HCT116 (cell line): ENCODE results near the gene NAT16.
A peak's percentile ranks its signal among the peaks of the same experiment; 100 is the strongest.

Experiments used
- ATF3 ChIP-seq: IDR thresholded peaks from 2 replicates; pipeline ENCODE4 v1.6.1; 2012
- EZH2 ChIP-seq: fragments of 200-600 bp; sonication (generic); IDR thresholded peaks from 2 replicates; pipeline ENCODE4 v1.6.1; 2017; ENCODE audit warnings: antibody characterized with exemption, mixed run types
- MAX ChIP-seq: IDR thresholded peaks from 2 replicates; pipeline ENCODE4 v1.6.1; 2012
- POLR2A ChIP-seq: IDR thresholded peaks from 2 replicates; pipeline ENCODE4 v1.7.0; 2011; ENCODE audit warnings: borderline replicate concordance; ENCODE audit not compliant: insufficient read depth, insufficient read length; ENCODE audit errors: extremely low read depth
- POLR2AphosphoS5 ChIP-seq: IDR thresholded peaks from 2 replicates; pipeline ENCODE4 v1.6.1; 2011; ENCODE audit warnings: mild to moderate bottlenecking, low read depth, low read length, moderate library complexity
- REST ChIP-seq: IDR thresholded peaks from 2 replicates; pipeline ENCODE4 v1.6.1; 2012; ENCODE audit warnings: low read depth
- SIN3A ChIP-seq: IDR thresholded peaks from 2 replicates; pipeline ENCODE4 v1.6.1; 2012; ENCODE audit warnings: low read depth
- TCF7L2 ChIP-seq: IDR thresholded peaks from 2 replicates; pipeline ENCODE4 v1.7.0; 2011; ENCODE audit warnings: borderline replicate concordance, inconsistent platforms; ENCODE audit not compliant: insufficient read depth, insufficient read length; ENCODE audit errors: extremely low read depth
- YY1 ChIP-seq: IDR thresholded peaks from 2 replicates; pipeline ENCODE4 v1.6.1; 2011; ENCODE audit warnings: low read length, low read depth, moderate library complexity, mild to moderate bottlenecking; ENCODE audit not compliant: insufficient replicate concordance; ENCODE audit errors: extremely low read depth
- ZNF274 ChIP-seq: fragments of 200-500 bp; sonication (Bioruptor generic); IDR thresholded peaks from 2 replicates; pipeline ENCODE4 v1.6.1; 2014; ENCODE audit warnings: mild to moderate bottlenecking, low read depth, low read length, inconsistent platforms
- TF ChIP-seq, protein P1 (sequence below), 3 experiments: fragments of 200-600 bp in 1 of 3; sonication (generic) in 1 of 3; IDR thresholded peaks in 2 of 3; conservative IDR thresholded peaks in 1 of 3; 2 replicates each; pipeline ENCODE4 v1.5.1; 2012 to 2017; ENCODE audit warnings: low read depth in 2 of 3, low read length in 2 of 3, antibody characterized with exemption in 1 of 3, borderline replicate concordance in 1 of 3, control low read depth in 1 of 3, mild to moderate bottlenecking in 1 of 3, mixed read lengths in 1 of 3, mixed run types in 1 of 3, moderate library complexity in 1 of 3; ENCODE audit not compliant: insufficient read depth in 1 of 3

DNA sequence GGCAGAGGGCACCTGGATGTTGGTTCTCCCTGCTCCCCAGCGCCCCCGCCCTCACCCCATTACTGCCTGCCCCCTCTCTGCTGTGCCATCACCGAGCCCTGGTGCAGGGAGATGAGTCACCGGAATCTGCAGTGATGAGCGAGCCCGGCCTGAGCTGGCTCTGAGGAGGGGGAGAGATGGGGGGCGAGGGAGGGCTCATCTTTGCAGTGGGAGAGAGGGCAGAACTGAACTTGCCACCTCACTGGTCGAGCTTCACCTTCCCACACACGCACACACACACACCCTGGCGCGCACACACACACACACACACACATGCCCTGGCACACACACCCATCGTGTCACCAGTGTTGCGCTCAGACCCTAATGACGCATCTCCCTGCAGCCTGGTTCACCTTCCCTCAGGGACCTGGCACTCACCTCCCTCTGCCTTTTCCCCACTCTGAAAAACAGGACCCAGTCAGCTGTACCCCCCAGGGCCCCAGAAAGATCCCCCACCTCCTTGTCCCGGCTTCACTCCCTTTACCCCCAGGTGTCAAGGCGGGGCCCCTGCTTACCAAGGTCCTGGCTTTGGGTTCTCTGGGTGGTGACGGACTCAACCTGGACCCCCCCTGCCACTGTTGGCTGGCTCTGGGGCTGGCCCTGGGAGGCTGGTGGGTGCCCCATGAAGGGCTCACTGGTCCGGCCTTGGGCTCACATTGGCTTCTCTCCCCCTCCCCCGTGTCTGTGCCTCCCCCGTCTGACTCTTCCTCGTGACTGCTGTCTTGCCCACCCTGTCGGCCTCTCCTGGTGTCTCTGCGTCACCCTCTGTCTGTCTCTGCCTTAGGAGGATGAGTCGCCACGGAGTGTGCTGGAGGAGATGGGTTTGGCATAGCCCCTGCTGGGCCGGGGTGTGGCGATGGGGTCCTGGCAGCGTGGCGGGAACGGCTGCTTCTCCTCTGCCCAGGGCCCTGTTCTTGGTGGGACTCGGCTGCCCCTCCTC, 20.1 kb downstream of the NAT16 start:
- TF ChIP-seq POLR2AphosphoS5: peak; percentile 62
- no peak for TF ChIP-seq EZH2
- TF ChIP-seq, protein P1, sequence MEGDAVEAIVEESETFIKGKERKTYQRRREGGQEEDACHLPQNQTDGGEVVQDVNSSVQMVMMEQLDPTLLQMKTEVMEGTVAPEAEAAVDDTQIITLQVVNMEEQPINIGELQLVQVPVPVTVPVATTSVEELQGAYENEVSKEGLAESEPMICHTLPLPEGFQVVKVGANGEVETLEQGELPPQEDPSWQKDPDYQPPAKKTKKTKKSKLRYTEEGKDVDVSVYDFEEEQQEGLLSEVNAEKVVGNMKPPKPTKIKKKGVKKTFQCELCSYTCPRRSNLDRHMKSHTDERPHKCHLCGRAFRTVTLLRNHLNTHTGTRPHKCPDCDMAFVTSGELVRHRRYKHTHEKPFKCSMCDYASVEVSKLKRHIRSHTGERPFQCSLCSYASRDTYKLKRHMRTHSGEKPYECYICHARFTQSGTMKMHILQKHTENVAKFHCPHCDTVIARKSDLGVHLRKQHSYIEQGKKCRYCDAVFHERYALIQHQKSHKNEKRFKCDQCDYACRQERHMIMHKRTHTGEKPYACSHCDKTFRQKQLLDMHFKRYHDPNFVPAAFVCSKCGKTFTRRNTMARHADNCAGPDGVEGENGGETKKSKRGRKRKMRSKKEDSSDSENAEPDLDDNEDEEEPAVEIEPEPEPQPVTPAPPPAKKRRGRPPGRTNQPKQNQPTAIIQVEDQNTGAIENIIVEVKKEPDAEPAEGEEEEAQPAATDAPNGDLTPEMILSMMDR (IDR thresholded peaks at IDR 0.05 in 2 of 3, conservative IDR thresholded peaks at IDR 0.05 in 1 of 3; ENCODE audit: borderline replicate concordance in 1 of 3, insufficient read depth in 1 of 3, low read depth in 2 of 3, low read length in 2 of 3): no peak
- TF ChIP-seq POLR2A: no peak
- TF ChIP-seq MAX: no peak
- no peak for TF ChIP-seq SIN3A
- peak; percentile 39 for TF ChIP-seq TCF7L2
- no peak for TF ChIP-seq ZNF274
- peak; percentile 14 for TF ChIP-seq YY1
- TF ChIP-seq ATF3: no peak
- no peak for TF ChIP-seq REST
